Brain microvascular endothelial cell (primary cell): ENCODE results near the gene PCP4.

Experiments
- DNase-seq: peaks from one replicate; pipeline ENCODE4 v3.0.0-alpha.2; 2020
- H3K27ac ChIP-seq: fragments of 250-450 bp; sonication (Bioruptor Pico); 2 replicates; pipeline ENCODE4 v1.5.1; 2020; ENCODE audit warnings: mild to moderate bottlenecking, moderate library complexity
- H3K27me3 ChIP-seq: fragments of 250-450 bp; sonication (Bioruptor Pico); replicated peaks from 2 replicates; pipeline ENCODE4 v1.5.1; 2020; ENCODE audit warnings: mild to moderate bottlenecking
- H3K36me3 ChIP-seq: fragments of 250-450 bp; sonication (Bioruptor Pico); replicated peaks from 2 replicates; pipeline ENCODE4 v1.5.1; 2020; ENCODE audit warnings: mild to moderate bottlenecking
- H3K4me3 ChIP-seq: 2 replicates; pipeline ENCODE4 v1.5.1; 2011; ENCODE audit warnings: low read depth, mild to moderate bottlenecking, control low read depth, low read length, moderate library complexity
- CTCF ChIP-seq: IDR thresholded peaks from 2 replicates; pipeline ENCODE4 v1.5.1; 2011; ENCODE audit warnings: low read depth, mild to moderate bottlenecking, moderate library complexity, low read length, control low read depth, inconsistent platforms; ENCODE audit errors: missing control alignments
- in situ Hi-C: cut with HindIII; loops from 2 replicates; pipeline ENCODE4 v1.10.0; 2017; ENCODE audit warnings: low sequenced_read_pairs, low pct_ligation_motif_present

The PCP4 gene

GRCh38 chr21:39847877-39848276 is 19.4 kb upstream of the PCP4 start:
- no peak for DNase-seq
- H3K36me3 ChIP-seq: no peaks in the 10 kb centered on the region
- no peaks in the 10 kb centered on the region for H3K27me3 ChIP-seq
- H3K4me3 ChIP-seq: no peak overlapping the region
- in situ Hi-C loops: no loop called here
- no peak overlapping the region for H3K27ac ChIP-seq
- no peak for TF ChIP-seq CTCF

- in situ Hi-C loops: no loop called here
- Histone ChIP-seq H3K27ac (no peak overlapping the region), H3K27me3 (no peaks in the 10 kb centered on the region), H3K4me3 (no peak overlapping the region), H3K36me3 (no peaks in the 10 kb centered on the region)
- TF ChIP-seq CTCF: no peak
- no peak for DNase-seq
These were observed 18.1 kb upstream of the PCP4 start for GRCh38 chr21:39849014-39849655.

GRCh38 chr21:39850333-39850732 is 16.9 kb upstream of the PCP4 start:
- no peak for TF ChIP-seq CTCF
- Histone ChIP-seq H3K27me3 (no peaks in the 10 kb centered on the region), H3K27ac (no peak overlapping the region), H3K4me3 (no peak overlapping the region), H3K36me3 (no peaks in the 10 kb centered on the region)
- no peak for DNase-seq
- in situ Hi-C loops: no loop called here

- Histone ChIP-seq H3K27me3 (no peaks in the 10 kb centered on the region), H3K27ac (no peak overlapping the region), H3K36me3 (no peaks in the 10 kb centered on the region), H3K4me3 (no peak overlapping the region)
- TF ChIP-seq CTCF: no peak
- DNase-seq: no peak
- in situ Hi-C loops: no loop called here
These were observed 16.1 kb upstream of the PCP4 start for GRCh38 chr21:39851002-39851618.

GRCh38 chr21:39852021-39852721 is 15.1 kb upstream of the PCP4 start:
- in situ Hi-C loops: no loop called here
- Histone ChIP-seq H3K27me3 (no peaks in the 10 kb centered on the region), H3K4me3 (no peak overlapping the region), H3K27ac (no peak overlapping the region), H3K36me3 (no peaks in the 10 kb centered on the region)
- TF ChIP-seq CTCF: no peak
- DNase-seq: no peak
